Measurements from ENCODE around the gene RRP15.

The RRP15 gene

DNA sequence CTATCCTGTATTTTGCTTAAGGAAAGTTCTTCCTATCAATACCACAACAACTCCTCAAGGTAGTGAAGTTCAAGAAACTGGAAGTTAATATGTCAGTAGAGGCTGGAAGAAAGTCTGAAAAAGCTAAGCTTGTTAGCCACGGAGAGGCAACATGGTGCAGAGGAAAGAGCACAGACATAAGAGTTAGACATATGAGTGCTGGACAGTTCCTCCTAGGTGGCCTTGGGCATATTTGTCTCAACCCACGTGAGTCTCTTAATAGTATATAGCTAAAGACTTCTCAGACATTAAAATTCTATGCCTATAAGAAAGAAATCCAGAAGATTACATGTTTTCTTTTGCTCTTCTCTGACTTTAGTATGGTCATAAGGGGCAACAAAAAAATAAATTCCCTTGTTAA lies 22.8 kb upstream of the RRP15 start:
- no peaks in the 10 kb centered on the region for H4K20me1 ChIP-seq (ENCODE audit: insufficient read depth, low read length)
- no peak for TF ChIP-seq EZH2phosphoT487 (IDR thresholded peaks at IDR 0.05; ENCODE audit: low read depth)
- TF ChIP-seq, protein P1, sequence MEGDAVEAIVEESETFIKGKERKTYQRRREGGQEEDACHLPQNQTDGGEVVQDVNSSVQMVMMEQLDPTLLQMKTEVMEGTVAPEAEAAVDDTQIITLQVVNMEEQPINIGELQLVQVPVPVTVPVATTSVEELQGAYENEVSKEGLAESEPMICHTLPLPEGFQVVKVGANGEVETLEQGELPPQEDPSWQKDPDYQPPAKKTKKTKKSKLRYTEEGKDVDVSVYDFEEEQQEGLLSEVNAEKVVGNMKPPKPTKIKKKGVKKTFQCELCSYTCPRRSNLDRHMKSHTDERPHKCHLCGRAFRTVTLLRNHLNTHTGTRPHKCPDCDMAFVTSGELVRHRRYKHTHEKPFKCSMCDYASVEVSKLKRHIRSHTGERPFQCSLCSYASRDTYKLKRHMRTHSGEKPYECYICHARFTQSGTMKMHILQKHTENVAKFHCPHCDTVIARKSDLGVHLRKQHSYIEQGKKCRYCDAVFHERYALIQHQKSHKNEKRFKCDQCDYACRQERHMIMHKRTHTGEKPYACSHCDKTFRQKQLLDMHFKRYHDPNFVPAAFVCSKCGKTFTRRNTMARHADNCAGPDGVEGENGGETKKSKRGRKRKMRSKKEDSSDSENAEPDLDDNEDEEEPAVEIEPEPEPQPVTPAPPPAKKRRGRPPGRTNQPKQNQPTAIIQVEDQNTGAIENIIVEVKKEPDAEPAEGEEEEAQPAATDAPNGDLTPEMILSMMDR (IDR thresholded peaks at IDR 0.05; ENCODE audit: low read depth, low read length), result no peak

DNA sequence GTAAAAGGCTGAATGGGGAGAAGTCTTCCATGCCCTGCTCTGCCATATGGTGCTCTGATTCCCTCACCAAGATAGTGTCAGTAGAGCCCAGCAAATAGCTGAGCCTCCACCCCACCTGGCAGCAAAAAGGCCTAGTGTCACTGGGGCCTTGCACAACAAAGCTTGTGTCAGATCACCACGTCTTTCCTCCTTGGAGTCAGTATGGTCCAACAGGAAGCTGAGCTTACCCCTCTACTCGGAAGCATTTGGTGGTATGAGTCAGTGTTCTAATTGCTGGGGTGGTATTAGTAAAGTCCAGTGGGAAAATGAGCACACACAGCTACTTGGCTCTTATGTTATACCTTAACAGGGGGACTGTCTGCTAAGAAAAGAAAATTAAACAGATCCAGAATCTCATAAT lies 18.7 kb upstream of the RRP15 start:
- H3K4me1 ChIP-seq (ENCODE audit: low read length), result no peaks in the 10 kb centered on the region
- no peaks in the 10 kb centered on the region for H3K36me3 ChIP-seq (replicated peaks; ENCODE audit: low read depth, low read length)
- no peaks in the 10 kb centered on the region for H4K20me1 ChIP-seq (ENCODE audit: insufficient read depth, low read length)
- no peak overlapping the region for H3K4me3 ChIP-seq (ENCODE audit: low read length)
- H3K27ac ChIP-seq (ENCODE audit: low read length), result no peak overlapping the region
- TF ChIP-seq, protein P1 (IDR thresholded peaks at IDR 0.05; ENCODE audit: low read depth, low read length), result no peak
- TF ChIP-seq EZH2phosphoT487 (IDR thresholded peaks at IDR 0.05; ENCODE audit: low read depth), result no peak
- no peak overlapping the region for H3K4me2 ChIP-seq (ENCODE audit: low read length)
- peaks cover 10% of the 10 kb centered on the region; the same call in 1 of the 2 replicates for H3K27me3 ChIP-seq (ENCODE audit: low read depth, low read length)
- H3K79me2 ChIP-seq (ENCODE audit: low read length), result no peaks in the 10 kb centered on the region
- no peak overlapping the region for H2AFZ ChIP-seq (ENCODE audit: low read depth, low read length)
- H3K9ac ChIP-seq (ENCODE audit: low read length), result no peak overlapping the region
- H3K9me3 ChIP-seq (ENCODE audit: insufficient read depth, low read length), result no peaks in the 10 kb centered on the region

More for the DNA sequence above, 22.8 kb upstream of the RRP15 start:
- Histone ChIP-seq H3K27ac (ENCODE audit: low read length) (no peak overlapping the region), H3K4me2 (ENCODE audit: low read length) (no peak overlapping the region), H2AFZ (ENCODE audit: low read depth, low read length) (no peak overlapping the region), H3K4me1 (ENCODE audit: low read length) (no peaks in the 10 kb centered on the region), H3K9me3 (ENCODE audit: insufficient read depth, low read length) (no peaks in the 10 kb centered on the region), H3K4me3 (ENCODE audit: low read length) (no peak overlapping the region), H3K9ac (ENCODE audit: low read length) (no peak overlapping the region), H3K79me2 (ENCODE audit: low read length) (no peaks in the 10 kb centered on the region), H3K27me3 (ENCODE audit: low read depth, low read length) (peaks cover 11% of the 10 kb centered on the region; the same call in 1 of the 2 replicates), H3K36me3 (replicated peaks; ENCODE audit: low read depth, low read length) (no peaks in the 10 kb centered on the region)

DNA sequence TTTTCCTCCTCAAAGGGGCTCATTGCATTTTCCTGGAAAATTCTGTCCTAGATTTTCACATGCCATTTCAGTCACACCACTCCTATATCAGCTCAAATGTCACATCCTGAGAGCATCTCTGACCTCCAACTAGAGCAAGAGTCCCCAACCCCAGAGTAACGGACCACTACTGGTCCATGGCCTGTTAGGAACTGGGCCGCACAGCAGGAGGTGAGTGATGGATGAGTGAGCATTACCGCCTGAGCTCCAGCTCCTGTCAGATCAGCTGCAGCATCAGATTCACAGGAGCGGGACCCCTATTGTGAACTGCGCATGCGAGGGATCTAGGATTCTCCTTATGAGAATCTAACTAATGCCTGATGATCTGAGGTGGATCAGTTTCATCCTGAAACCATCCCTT lies 12.7 kb upstream of the RRP15 start:
- Histone ChIP-seq H3K4me3 (ENCODE audit: low read length) (no peak overlapping the region), H3K79me2 (ENCODE audit: low read length) (no peaks in the 10 kb centered on the region), H3K4me1 (ENCODE audit: low read length) (no peaks in the 10 kb centered on the region), H3K9me3 (ENCODE audit: insufficient read depth, low read length) (no peaks in the 10 kb centered on the region), H3K36me3 (replicated peaks; ENCODE audit: low read depth, low read length) (no peaks in the 10 kb centered on the region), H3K9ac (ENCODE audit: low read length) (no peak overlapping the region), H3K27ac (ENCODE audit: low read length) (no peak overlapping the region), H4K20me1 (ENCODE audit: insufficient read depth, low read length) (no peaks in the 10 kb centered on the region), H2AFZ (ENCODE audit: low read depth, low read length) (no peak overlapping the region), H3K27me3 (ENCODE audit: low read depth, low read length) (peaks cover 6% of the 10 kb centered on the region; the same call in 1 of the 2 replicates), H3K4me2 (ENCODE audit: low read length) (no peak overlapping the region)
- TF ChIP-seq EZH2phosphoT487 (IDR thresholded peaks at IDR 0.05; ENCODE audit: low read depth), result no peak
- TF ChIP-seq, protein P1 (IDR thresholded peaks at IDR 0.05; ENCODE audit: low read depth, low read length), result no peak

DNA sequence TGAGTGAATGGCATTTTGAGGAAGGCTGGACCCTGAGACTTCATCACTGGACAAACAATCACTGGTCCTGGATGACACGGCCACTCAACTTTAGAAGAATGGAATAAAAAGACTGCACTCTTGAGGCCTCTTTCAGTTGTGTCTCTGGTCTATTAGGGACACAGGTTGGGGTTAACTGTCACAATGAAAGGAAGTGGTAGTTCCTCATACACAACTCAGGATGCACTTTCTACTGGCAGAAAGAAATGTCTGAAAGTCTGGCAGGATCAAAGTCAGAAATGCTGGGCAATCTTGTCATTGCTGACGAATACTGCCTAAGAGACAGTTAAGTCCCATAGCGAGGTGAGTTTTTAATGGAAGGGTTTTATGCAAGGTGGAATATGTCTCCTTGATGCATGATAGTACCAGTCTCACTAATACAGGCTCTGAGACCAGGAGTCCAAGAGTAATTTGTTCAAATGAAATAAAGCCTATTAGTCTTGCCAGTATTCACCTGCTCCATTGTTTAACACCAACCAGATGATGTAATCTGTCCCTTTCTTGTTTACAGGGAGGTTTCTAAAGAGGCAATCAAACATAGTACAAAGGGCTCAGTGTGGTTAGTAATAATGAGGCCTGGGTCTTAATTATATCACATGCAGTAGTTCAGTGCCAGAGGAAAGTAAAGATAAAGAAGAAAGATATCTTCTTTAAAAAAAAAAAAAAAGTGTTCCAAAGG lies 11.2 kb upstream of the RRP15 start:
- Histone ChIP-seq H3K9me3 (ENCODE audit: insufficient read depth, low read length) (no peaks in the 10 kb centered on the region), H3K27me3 (ENCODE audit: low read depth, low read length) (peaks cover 11% of the 10 kb centered on the region; the same call in 1 of the 2 replicates), H3K4me3 (ENCODE audit: low read length) (no peak overlapping the region), H3K9ac (ENCODE audit: low read length) (no peak overlapping the region), H3K4me2 (ENCODE audit: low read length) (no peak overlapping the region), H2AFZ (ENCODE audit: low read depth, low read length) (no peak overlapping the region), H3K27ac (ENCODE audit: low read length) (no peak overlapping the region), H3K36me3 (replicated peaks; ENCODE audit: low read depth, low read length) (no peaks in the 10 kb centered on the region), H3K79me2 (ENCODE audit: low read length) (no peaks in the 10 kb centered on the region), H4K20me1 (ENCODE audit: insufficient read depth, low read length) (no peaks in the 10 kb centered on the region), H3K4me1 (ENCODE audit: low read length) (no peaks in the 10 kb centered on the region)
- no peak for TF ChIP-seq EZH2phosphoT487 (IDR thresholded peaks at IDR 0.05; ENCODE audit: low read depth)
- TF ChIP-seq, protein P1 (IDR thresholded peaks at IDR 0.05; ENCODE audit: low read depth, low read length), result no peak
